Activated T-cell treated with anti-CD3 and anti-CD28 coated beads, Interleukin-2, amount 50 U/mL, for 24 hours (primary cell): ENCODE results near the gene MACROD2.
"Not testable (repeated sequence)": the region's sequence is repeated elsewhere in the genome, so short reads cannot be mapped to it uniquely, and the experiment has no call there.

Experiments
- DNase-seq: peaks from one replicate; pipeline ENCODE4 v3.0.0-alpha.2; 2020
- H3K27ac Mint-ChIP-seq: 2 replicates; pipeline ENCODE4 v1.8.0; 2020; ENCODE audit warnings: mild to moderate bottlenecking, mixed read lengths
- H3K27me3 Mint-ChIP-seq: 2 replicates; pipeline ENCODE4 v1.8.0; 2020; ENCODE audit warnings: mixed read lengths
- H3K36me3 Mint-ChIP-seq: 2 replicates; pipeline ENCODE4 v1.8.0; 2020; ENCODE audit warnings: low read depth, mixed read lengths
- H3K4me1 Mint-ChIP-seq: 2 replicates; pipeline ENCODE4 v1.8.0; 2020; ENCODE audit warnings: low read depth, mixed read lengths
- H3K4me3 Mint-ChIP-seq: 2 replicates; pipeline ENCODE4 v1.8.0; 2020; ENCODE audit warnings: mild to moderate bottlenecking, moderate library complexity, mixed read lengths
- H3K9me3 Mint-ChIP-seq: 2 replicates; pipeline ENCODE4 v1.8.0; 2020; ENCODE audit warnings: mixed read lengths

Gene MACROD2

GRCh38 chr20:14966203-14966602 lies 970.9 kb downstream of the MACROD2 start:
- H3K9me3 Mint-ChIP-seq, result peaks cover 2% of the 10 kb centered on the region
- no peak overlapping the region for H3K4me3 Mint-ChIP-seq
- DNase-seq, result no peak
- H3K27ac Mint-ChIP-seq, result no peak overlapping the region
- H3K27me3 Mint-ChIP-seq, result no peaks in the 10 kb centered on the region
- H3K4me1 Mint-ChIP-seq, result no peaks in the 10 kb centered on the region
- H3K36me3 Mint-ChIP-seq, result no peaks in the 10 kb centered on the region

GRCh38 chr20:14966808-14967207 lies 971.5 kb downstream of the MACROD2 start:
- no peak overlapping the region for H3K4me3 Mint-ChIP-seq
- H3K36me3 Mint-ChIP-seq, result no peaks in the 10 kb centered on the region

DNA sequence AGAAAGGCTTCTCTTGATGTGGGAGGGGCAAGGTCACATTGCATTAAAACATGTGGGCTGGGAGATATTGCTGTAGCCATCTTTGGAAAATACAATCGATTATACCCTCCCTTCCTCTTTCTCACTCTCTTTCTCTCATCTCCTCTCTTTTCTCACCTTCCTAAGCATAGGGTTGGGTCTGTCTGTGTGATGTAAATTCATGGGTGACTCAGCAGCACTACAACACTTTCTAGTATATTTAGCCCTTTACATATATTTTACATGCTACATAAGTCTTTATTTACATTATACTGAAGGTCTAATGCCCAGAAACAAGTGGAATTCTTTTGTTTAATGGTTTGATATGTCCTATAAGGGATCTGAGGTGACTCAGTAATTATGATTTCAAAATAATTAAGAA lies 976.9 kb downstream of the MACROD2 start:
- H3K27me3 Mint-ChIP-seq, result no peaks in the 10 kb centered on the region
- no peak overlapping the region for H3K27ac Mint-ChIP-seq
- no peaks in the 10 kb centered on the region for H3K4me1 Mint-ChIP-seq
- DNase-seq, result no peak
- H3K4me3 Mint-ChIP-seq, result no peak overlapping the region
- H3K9me3 Mint-ChIP-seq, result peaks cover 6% of the 10 kb centered on the region
- H3K36me3 Mint-ChIP-seq, result no peaks in the 10 kb centered on the region

More at GRCh38 chr20:14966808-14967207, 971.5 kb downstream of the MACROD2 start:
- H3K27ac Mint-ChIP-seq, result no peak overlapping the region
- no peaks in the 10 kb centered on the region for H3K27me3 Mint-ChIP-seq
- H3K4me1 Mint-ChIP-seq, result no peaks in the 10 kb centered on the region
- no peak for DNase-seq
- H3K9me3 Mint-ChIP-seq, result peaks cover 2% of the 10 kb centered on the region

DNA sequence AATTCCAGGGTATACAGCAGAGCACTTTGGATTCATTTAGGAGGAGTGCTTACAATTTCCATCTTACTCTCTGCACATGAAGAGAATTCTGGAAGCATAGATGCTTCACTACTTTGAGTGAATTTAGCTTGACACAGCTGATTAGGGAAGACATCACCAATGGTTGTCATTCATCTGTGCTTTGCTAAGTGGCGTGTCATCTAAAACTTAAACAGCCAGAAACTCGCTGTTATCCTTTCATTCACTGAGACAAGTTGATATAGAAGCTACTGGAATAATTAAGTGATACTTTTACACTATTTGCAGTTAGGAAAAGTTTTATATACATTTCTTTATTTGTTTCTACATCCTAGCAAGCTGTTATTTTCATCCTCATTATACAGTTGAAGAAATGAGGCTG lies 977.4 kb downstream of the MACROD2 start:
- peaks cover 4% of the 10 kb centered on the region for H3K9me3 Mint-ChIP-seq
- DNase-seq, result no peak
- no peaks in the 10 kb centered on the region for H3K27me3 Mint-ChIP-seq
- no peak overlapping the region for H3K4me3 Mint-ChIP-seq
- no peaks in the 10 kb centered on the region for H3K36me3 Mint-ChIP-seq
- H3K27ac Mint-ChIP-seq, result no peak overlapping the region
- H3K4me1 Mint-ChIP-seq, result no peaks in the 10 kb centered on the region

- peaks cover 23% of the 10 kb centered on the region for H3K9me3 Mint-ChIP-seq
- H3K36me3 Mint-ChIP-seq, result no peaks in the 10 kb centered on the region
- H3K4me3 Mint-ChIP-seq, result no peak overlapping the region
- no peak for DNase-seq
- no peak overlapping the region for H3K27ac Mint-ChIP-seq
- H3K27me3 Mint-ChIP-seq, result no peaks in the 10 kb centered on the region
- no peaks in the 10 kb centered on the region for H3K4me1 Mint-ChIP-seq
These were observed 984.2 kb downstream of the MACROD2 start for GRCh38 chr20:14979453-14979986.

- H3K27me3 Mint-ChIP-seq, DNase-seq, H3K36me3 Mint-ChIP-seq, H3K4me1 Mint-ChIP-seq, H3K27ac Mint-ChIP-seq, H3K4me3 Mint-ChIP-seq: not testable (repeated sequence)
- peaks cover 21% of the 10 kb centered on the region for H3K9me3 Mint-ChIP-seq
These were observed 986.2 kb downstream of the MACROD2 start for GRCh38 chr20:14981486-14981885.

DNA sequence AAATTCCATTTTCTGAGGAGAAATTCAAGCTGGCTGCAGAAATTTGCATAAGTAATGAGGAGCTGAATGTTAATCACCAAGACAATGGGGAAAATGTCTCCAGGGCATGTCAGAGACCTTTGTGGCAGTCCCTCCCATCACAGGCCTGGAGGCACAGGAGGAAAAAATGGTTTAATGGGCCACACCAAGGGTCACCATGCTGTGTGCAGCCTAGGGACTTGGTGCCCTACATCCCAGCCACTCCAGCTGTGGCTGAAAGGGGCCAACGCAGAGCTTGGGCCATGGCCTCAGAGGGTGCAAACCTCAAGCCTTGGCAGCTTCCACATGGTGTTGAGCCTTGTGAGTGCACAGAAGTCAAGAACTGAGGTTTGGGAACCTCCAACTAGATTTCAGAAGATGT lies 987.0 kb downstream of the MACROD2 start:
- not testable (repeated sequence) for DNase-seq, H3K4me1 Mint-ChIP-seq, H3K36me3 Mint-ChIP-seq, H3K4me3 Mint-ChIP-seq, H3K27me3 Mint-ChIP-seq, H3K27ac Mint-ChIP-seq
- peaks cover 21% of the 10 kb centered on the region for H3K9me3 Mint-ChIP-seq

GRCh38 chr20:14984305-14984704 lies 989.0 kb downstream of the MACROD2 start:
- no peak for DNase-seq
- no peaks in the 10 kb centered on the region for H3K27me3 Mint-ChIP-seq
- H3K36me3 Mint-ChIP-seq, result no peaks in the 10 kb centered on the region
- no peak overlapping the region for H3K4me3 Mint-ChIP-seq
- peaks cover 24% of the 10 kb centered on the region for H3K9me3 Mint-ChIP-seq
- no peak overlapping the region for H3K27ac Mint-ChIP-seq
- H3K4me1 Mint-ChIP-seq, result no peaks in the 10 kb centered on the region

DNA sequence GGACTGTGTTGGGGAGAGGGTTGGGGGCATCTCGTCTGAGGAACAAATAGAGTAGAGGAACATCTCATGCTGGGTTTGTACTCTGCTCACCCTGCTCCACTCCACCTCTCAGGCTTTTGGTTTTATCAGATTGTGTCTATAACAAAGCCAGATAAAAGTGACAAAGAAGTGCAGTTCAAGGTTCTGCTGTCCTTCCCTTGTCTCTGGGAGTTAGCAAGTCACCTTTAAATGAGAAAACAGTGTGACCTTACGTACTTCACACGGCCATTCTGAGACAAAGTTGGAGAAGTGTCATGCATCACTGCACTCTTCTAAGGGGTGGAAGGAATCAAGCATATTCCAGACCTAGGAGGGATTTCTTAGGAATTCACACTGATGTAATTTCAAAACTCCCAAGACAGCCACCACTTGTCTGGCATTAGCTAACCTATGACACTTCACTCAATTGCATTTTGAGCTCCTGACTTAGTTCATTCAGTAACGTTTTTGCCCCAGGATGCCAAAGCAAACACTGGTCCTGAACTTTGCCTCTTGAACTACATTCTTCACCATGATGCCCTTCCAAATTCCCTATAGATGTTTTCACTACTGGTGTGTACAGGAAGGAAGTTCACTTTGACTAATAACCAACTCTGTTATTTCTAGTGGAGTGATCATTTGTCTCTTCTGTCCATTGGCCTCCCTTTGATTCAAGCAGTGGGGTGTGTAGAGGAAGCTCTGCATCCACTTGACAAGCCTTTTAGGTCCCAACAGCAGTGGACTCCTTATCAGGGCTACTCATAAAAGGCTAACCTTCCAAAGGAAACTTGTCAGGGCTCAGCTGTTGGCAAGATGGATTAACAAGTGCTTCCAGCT lies 989.7 kb downstream of the MACROD2 start:
- no peaks in the 10 kb centered on the region for H3K36me3 Mint-ChIP-seq
- no peaks in the 10 kb centered on the region for H3K27me3 Mint-ChIP-seq
- peaks cover 27% of the 10 kb centered on the region for H3K9me3 Mint-ChIP-seq
- H3K4me3 Mint-ChIP-seq, result no peak overlapping the region
- H3K4me1 Mint-ChIP-seq, result no peaks in the 10 kb centered on the region
- H3K27ac Mint-ChIP-seq, result no peak overlapping the region
- DNase-seq, result no peak

DNA sequence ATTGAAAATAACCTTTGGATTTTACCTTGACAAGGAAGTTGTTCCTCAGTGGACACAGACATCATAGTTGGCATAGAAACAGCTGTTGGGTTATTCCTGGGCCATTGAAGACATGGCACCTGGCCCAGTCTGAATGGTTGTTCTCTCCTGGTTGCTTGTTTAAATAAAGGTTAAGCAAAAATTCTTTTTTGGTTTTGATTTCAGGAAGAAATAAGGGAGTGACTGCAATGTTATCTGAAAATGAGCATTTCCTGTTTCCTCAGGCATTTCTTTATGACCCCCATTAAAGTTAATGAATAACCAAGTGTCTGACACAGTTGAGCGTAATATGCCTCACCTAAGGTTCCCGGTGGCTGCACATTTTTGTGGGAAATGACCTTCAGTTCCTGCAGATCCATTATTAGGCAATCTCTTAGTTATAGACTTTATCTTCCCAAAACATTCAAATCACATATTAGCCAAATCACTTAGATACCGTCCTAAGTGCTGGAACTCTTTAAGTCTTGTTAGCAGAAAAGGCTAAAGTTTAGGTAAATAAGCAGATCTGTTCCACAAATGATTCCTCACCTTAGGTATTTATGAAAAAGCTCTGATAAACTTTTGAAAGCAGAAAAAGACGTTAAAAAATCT lies 990.8 kb downstream of the MACROD2 start:
- H3K36me3 Mint-ChIP-seq, result no peaks in the 10 kb centered on the region
- H3K9me3 Mint-ChIP-seq, result peaks cover 29% of the 10 kb centered on the region
- H3K27me3 Mint-ChIP-seq, result no peaks in the 10 kb centered on the region
- no peak for DNase-seq
- no peaks in the 10 kb centered on the region for H3K4me1 Mint-ChIP-seq
- no peak overlapping the region for H3K27ac Mint-ChIP-seq
- no peak overlapping the region for H3K4me3 Mint-ChIP-seq

DNA sequence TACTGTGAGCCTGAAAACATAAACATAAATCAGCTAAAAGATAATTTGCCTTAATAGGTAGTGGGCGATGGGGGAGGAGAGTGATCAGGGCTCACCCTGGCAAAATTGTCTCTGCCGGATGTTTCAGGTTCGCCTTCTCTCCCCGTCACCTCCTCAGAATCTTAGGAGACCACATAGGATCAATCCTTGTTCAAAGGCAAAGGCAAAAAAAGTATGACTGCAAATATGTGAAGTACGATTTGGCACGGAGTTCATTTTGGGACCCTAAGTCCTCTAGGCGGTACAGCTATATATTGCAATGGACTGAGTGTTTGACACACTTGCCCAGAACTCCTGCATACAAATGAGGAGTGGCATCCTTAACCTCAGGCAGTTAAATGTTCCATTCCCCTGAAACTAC lies 991.3 kb downstream of the MACROD2 start:
- H3K4me3 Mint-ChIP-seq, result no peak overlapping the region
- no peaks in the 10 kb centered on the region for H3K36me3 Mint-ChIP-seq
- H3K9me3 Mint-ChIP-seq, result peaks cover 25% of the 10 kb centered on the region
- no peak overlapping the region for H3K27ac Mint-ChIP-seq
- DNase-seq, result no peak
- no peaks in the 10 kb centered on the region for H3K4me1 Mint-ChIP-seq
- no peaks in the 10 kb centered on the region for H3K27me3 Mint-ChIP-seq

DNA sequence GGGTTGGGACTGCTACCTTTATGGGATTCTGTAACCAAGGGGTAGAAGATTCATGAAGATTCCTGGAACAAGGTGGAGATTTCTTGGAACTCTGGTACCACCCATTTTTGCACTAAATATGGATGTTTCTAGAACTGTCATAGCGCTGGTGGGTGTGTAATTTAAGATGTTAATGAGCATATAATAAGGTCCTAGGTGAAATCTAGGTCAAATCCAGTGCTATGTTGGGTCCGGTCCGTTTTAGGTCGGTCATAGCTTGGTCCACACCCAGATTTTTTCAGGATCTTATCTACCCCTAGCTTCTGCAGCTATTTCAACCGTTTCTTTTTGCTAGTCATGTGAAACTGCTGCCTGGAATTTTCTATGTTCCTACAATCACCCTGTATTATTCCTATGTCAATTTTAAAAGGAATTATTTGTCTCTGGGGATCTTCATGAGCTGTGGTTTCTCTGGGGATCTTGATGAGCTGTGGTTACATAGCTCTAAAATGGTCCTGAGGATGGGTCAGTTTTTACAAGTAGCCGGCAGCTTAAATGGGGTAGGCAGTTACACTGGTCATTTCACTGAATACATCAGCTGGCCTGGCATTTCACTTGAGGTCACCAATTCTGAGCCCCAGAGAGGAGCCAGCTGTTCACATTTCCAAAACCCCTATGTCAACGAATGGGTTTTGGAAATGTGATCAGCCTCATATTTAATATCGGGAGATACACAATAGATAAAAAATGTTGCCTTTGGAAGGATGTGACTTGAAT lies 994.4 kb downstream of the MACROD2 start:
- no peak overlapping the region for H3K27ac Mint-ChIP-seq
- no peaks in the 10 kb centered on the region for H3K27me3 Mint-ChIP-seq
- DNase-seq, result no peak
- no peak overlapping the region for H3K4me3 Mint-ChIP-seq
- no peaks in the 10 kb centered on the region for H3K36me3 Mint-ChIP-seq
- H3K9me3 Mint-ChIP-seq, result peaks cover 8% of the 10 kb centered on the region
- H3K4me1 Mint-ChIP-seq, result no peaks in the 10 kb centered on the region

DNA sequence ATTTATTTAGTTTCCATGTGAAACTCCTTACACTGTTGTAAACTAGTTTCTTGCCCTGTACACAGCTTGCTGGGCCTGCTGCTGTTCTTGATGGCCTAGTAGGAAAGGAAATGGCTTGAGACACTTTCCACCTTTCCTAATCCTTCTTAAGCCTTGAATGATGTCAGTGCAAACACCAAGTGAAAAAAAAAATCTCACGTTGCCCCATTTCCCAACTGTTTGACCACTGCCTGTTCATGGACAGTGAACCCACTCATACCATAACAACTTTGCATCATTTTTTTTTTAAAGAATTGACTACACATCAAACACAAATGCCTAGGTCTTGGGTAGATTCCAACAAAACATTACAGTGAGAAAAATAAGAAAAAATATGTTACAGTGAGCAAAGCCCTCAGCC lies 995.7 kb downstream of the MACROD2 start:
- no peaks in the 10 kb centered on the region for H3K27me3 Mint-ChIP-seq
- peaks cover 8% of the 10 kb centered on the region for H3K9me3 Mint-ChIP-seq
- H3K36me3 Mint-ChIP-seq, result no peaks in the 10 kb centered on the region
- no peaks in the 10 kb centered on the region for H3K4me1 Mint-ChIP-seq
- no peak for DNase-seq
- no peak overlapping the region for H3K27ac Mint-ChIP-seq
- H3K4me3 Mint-ChIP-seq, result no peak overlapping the region

GRCh38 chr20:14992153-14992552 lies 996.8 kb downstream of the MACROD2 start:
- H3K27ac Mint-ChIP-seq, result no peak overlapping the region
- DNase-seq, result no peak
- peaks cover 11% of the 10 kb centered on the region for H3K9me3 Mint-ChIP-seq
- H3K4me3 Mint-ChIP-seq, result no peak overlapping the region
- H3K4me1 Mint-ChIP-seq, result no peaks in the 10 kb centered on the region
- H3K27me3 Mint-ChIP-seq, result no peaks in the 10 kb centered on the region
- no peaks in the 10 kb centered on the region for H3K36me3 Mint-ChIP-seq
